Duodenal mucosa (tissue), 2 donors: ENCODE data around the gene POLR3E.
A peak's percentile ranks its signal among the peaks of the same experiment; 100 is the strongest.
"Not testable (repeated sequence)": the region's sequence is repeated elsewhere in the genome, so short reads cannot be mapped to it uniquely, and the experiment has no call there.

Source experiments
- H3K27ac ChIP-seq: one replicate; pipeline ENCODE4 v1.7.0; 2013; ENCODE audit warnings: low read depth, low read length
- H3K27me3 ChIP-seq, 2 donors: one replicate each; pipeline ENCODE4 v1.7.0; 2013; ENCODE audit warnings: low read length in 2 of 2, control low read depth in 1 of 2; ENCODE audit not compliant: insufficient read depth in 2 of 2, control insufficient read depth in 1 of 2
- H3K36me3 ChIP-seq, 2 donors: one replicate each; pipeline ENCODE4 v1.7.0; 2013; ENCODE audit warnings: low read length in 2 of 2, control low read depth in 1 of 2; ENCODE audit not compliant: insufficient read depth in 2 of 2, control insufficient read depth in 1 of 2
- H3K4me1 ChIP-seq, 2 donors: one replicate each; pipeline ENCODE4 v1.7.0; 2013; ENCODE audit warnings: low read length in 2 of 2, control low read depth in 1 of 2; ENCODE audit not compliant: insufficient read depth in 2 of 2, control insufficient read depth in 1 of 2
- H3K4me3 ChIP-seq, 2 donors: one replicate each; pipeline ENCODE4 v1.7.0; 2013; ENCODE audit warnings: low read length in 2 of 2, low read depth in 1 of 2
- H3K9ac ChIP-seq, 2 donors: one replicate each; pipeline ENCODE4 v1.7.0; 2013; ENCODE audit warnings: low read length in 2 of 2, low read depth in 1 of 2
- H3K9me3 ChIP-seq, 2 donors: one replicate each; pipeline ENCODE4 v1.7.0; 2013; ENCODE audit warnings: low read length in 2 of 2, control low read depth in 1 of 2; ENCODE audit not compliant: control insufficient read depth in 1 of 2

The POLR3E gene

GRCh38 chr16:22291860-22292318 lies 5.3 kb upstream of the POLR3E start:
- H3K27ac ChIP-seq = no peak overlapping the region
- peaks cover 0 to 7% of the 10 kb centered on the region in 2 donors for H3K4me1 ChIP-seq
- H3K27me3 ChIP-seq = no peaks in the 10 kb centered on the region
- H3K4me3 ChIP-seq = no peak overlapping the region
- no peaks in the 10 kb centered on the region for H3K36me3 ChIP-seq
- H3K9ac ChIP-seq = no peak overlapping the region
- no peaks in the 10 kb centered on the region for H3K9me3 ChIP-seq

GRCh38 chr16:22292320-22292719 lies 4.9 kb upstream of the POLR3E start:
- Histone ChIP-seq H3K4me3 (no peak overlapping the region), H3K36me3 (no peaks in the 10 kb centered on the region), H3K27me3 (no peaks in the 10 kb centered on the region), H3K27ac (no peak overlapping the region), H3K9me3 (no peaks in the 10 kb centered on the region), H3K4me1 (peaks cover 0 to 7% of the 10 kb centered on the region in 2 donors), H3K9ac (no peak overlapping the region)

- H3K4me1 ChIP-seq = peaks cover 0 to 12% of the 10 kb centered on the region in 2 donors
- H3K9me3 ChIP-seq = no peaks in the 10 kb centered on the region
- no peak overlapping the region for H3K9ac ChIP-seq
- no peaks in the 10 kb centered on the region for H3K36me3 ChIP-seq
- H3K4me3 ChIP-seq = no peak overlapping the region
- no peaks in the 10 kb centered on the region for H3K27me3 ChIP-seq
- no peak overlapping the region for H3K27ac ChIP-seq
These were observed 3.8 kb upstream of the POLR3E start for GRCh38 chr16:22293137-22294106.

GRCh38 chr16:22296225-22297113 lies 740 bp upstream of the POLR3E start:
- Histone ChIP-seq H3K27ac (no peak overlapping the region), H3K4me3 (peak overlapping the region; percentile 74 to 88), H3K4me1 (peaks cover 12 to 15% of the 10 kb centered on the region in 2 donors), H3K27me3 (no peaks in the 10 kb centered on the region), H3K9ac (peak overlapping the region; percentile 64 to 75), H3K36me3 (no peaks in the 10 kb centered on the region), H3K9me3 (no peaks in the 10 kb centered on the region)

GRCh38 chr16:22297871-22298733 lies 893 bp downstream of the POLR3E start:
- Histone ChIP-seq H3K27me3 (no peaks in the 10 kb centered on the region), H3K4me1 (peaks cover 12 to 15% of the 10 kb centered on the region in 2 donors), H3K4me3 (peak overlapping the region; percentile 81 to 90), H3K9ac (peak overlapping the region; percentile 81 to 90), H3K27ac (peak overlapping the region; percentile 93), H3K9me3 (no peaks in the 10 kb centered on the region), H3K36me3 (peaks cover 8 to 14% of the 10 kb centered on the region in 2 donors)

GRCh38 chr16:22299036-22299435 lies 1.8 kb downstream of the POLR3E start:
- peaks cover 8 to 20% of the 10 kb centered on the region in 2 donors for H3K36me3 ChIP-seq
- no peaks in the 10 kb centered on the region for H3K27me3 ChIP-seq
- peaks cover 12 to 15% of the 10 kb centered on the region in 2 donors for H3K4me1 ChIP-seq
- no peaks in the 10 kb centered on the region for H3K9me3 ChIP-seq
- no peak overlapping the region for H3K9ac ChIP-seq
- H3K27ac ChIP-seq = no peak overlapping the region
- H3K4me3 ChIP-seq = no peak overlapping the region

- no peaks in the 10 kb centered on the region for H3K27me3 ChIP-seq
- H3K9me3 ChIP-seq = no peaks in the 10 kb centered on the region
- H3K4me1 ChIP-seq = peaks cover 12 to 15% of the 10 kb centered on the region in 2 donors
- no peak overlapping the region for H3K27ac ChIP-seq
- no peak overlapping the region for H3K4me3 ChIP-seq
- H3K36me3 ChIP-seq = peaks cover 21 to 35% of the 10 kb centered on the region in 2 donors
- H3K9ac ChIP-seq = no peak overlapping the region
These were observed 3.3 kb downstream of the POLR3E start for GRCh38 chr16:22300427-22301071.

- not testable (repeated sequence) for H3K27me3 ChIP-seq, H3K9me3 ChIP-seq, H3K27ac ChIP-seq, H3K4me3 ChIP-seq, H3K9ac ChIP-seq
- peaks cover 25 to 42% of the 10 kb centered on the region in 2 donors for H3K36me3 ChIP-seq
- peaks cover 11 to 12% of the 10 kb centered on the region in 2 donors for H3K4me1 ChIP-seq
These were observed 4.2 kb downstream of the POLR3E start for GRCh38 chr16:22301423-22301822.

- H3K9ac ChIP-seq = no peak overlapping the region
- no peak overlapping the region for H3K4me3 ChIP-seq
- H3K36me3 ChIP-seq = peaks cover 31 to 56% of the 10 kb centered on the region in 2 donors
- peaks cover 8 to 12% of the 10 kb centered on the region in 2 donors for H3K4me1 ChIP-seq
- H3K27ac ChIP-seq = no peak overlapping the region
- no peaks in the 10 kb centered on the region for H3K9me3 ChIP-seq
- H3K27me3 ChIP-seq = no peaks in the 10 kb centered on the region
These were observed 5.7 kb downstream of the POLR3E start for GRCh38 chr16:22302776-22303363.
